Measurements from ENCODE around the gene VWA3B. TPM values are rescaled to one million over a fixed set of nuclear protein-coding genes. Genes with fewer than 3 reads are reported as not detected.

Gene VWA3B
- total RNA-seq, 1 donor from 2014 or later: not detected

GRCh38 chr2:98350411-98350810 lies 263.4 kb downstream of the VWA3B start:
- Mint-ChIP-seq H3K36me3 (ENCODE audit: low read depth) (no peaks in the 10 kb centered on the region), H3K4me1 (peaks cover 21% of the 10 kb centered on the region), H3K27ac (ENCODE audit: unreplicated experiment) (no peak overlapping the region), H3K4me3 (no peak overlapping the region), H3K27me3 (ENCODE audit: low read depth) (peaks cover 77% of the 10 kb centered on the region), H3K9me3 (peaks cover 2% of the 10 kb centered on the region)
- TF ChIP-seq CTCF (conservative IDR thresholded peaks at IDR 0.05): no peak
- DNase-seq (ENCODE audit: low read depth, low spot score): no peak

GRCh38 chr2:98355881-98356280 lies 268.9 kb downstream of the VWA3B start:
- TF ChIP-seq CTCF (conservative IDR thresholded peaks at IDR 0.05): no peak
- Mint-ChIP-seq H3K4me3 (no peak overlapping the region), H3K27ac (ENCODE audit: unreplicated experiment) (no peak overlapping the region), H3K9me3 (peaks cover 2% of the 10 kb centered on the region), H3K27me3 (ENCODE audit: low read depth) (peaks cover 30% of the 10 kb centered on the region), H3K4me1 (no peaks in the 10 kb centered on the region), H3K36me3 (ENCODE audit: low read depth) (no peaks in the 10 kb centered on the region)
- DNase-seq (ENCODE audit: low read depth, low spot score): no peak

GRCh38 chr2:98356729-98357128 lies 269.8 kb downstream of the VWA3B start:
- H3K36me3 Mint-ChIP-seq (ENCODE audit: low read depth): no peaks in the 10 kb centered on the region
- peaks cover 23% of the 10 kb centered on the region for H3K27me3 Mint-ChIP-seq (ENCODE audit: low read depth)
- peaks cover 2% of the 10 kb centered on the region for H3K9me3 Mint-ChIP-seq
- no peak overlapping the region for H3K4me3 Mint-ChIP-seq
- no peak overlapping the region for H3K27ac Mint-ChIP-seq (ENCODE audit: unreplicated experiment)
- H3K4me1 Mint-ChIP-seq: no peaks in the 10 kb centered on the region
- TF ChIP-seq CTCF (conservative IDR thresholded peaks at IDR 0.05): no peak
- DNase-seq (ENCODE audit: low read depth, low spot score): no peak

GRCh38 chr2:98357849-98358248 lies 270.9 kb downstream of the VWA3B start:
- Mint-ChIP-seq H3K4me1 (no peaks in the 10 kb centered on the region), H3K36me3 (ENCODE audit: low read depth) (no peaks in the 10 kb centered on the region), H3K27ac (ENCODE audit: unreplicated experiment) (no peak overlapping the region), H3K27me3 (ENCODE audit: low read depth) (peaks cover 15% of the 10 kb centered on the region), H3K9me3 (peaks cover 2% of the 10 kb centered on the region), H3K4me3 (no peak overlapping the region)
- DNase-seq (ENCODE audit: low read depth, low spot score): no peak
- no peak for TF ChIP-seq CTCF (conservative IDR thresholded peaks at IDR 0.05)

- no peaks in the 10 kb centered on the region for H3K36me3 Mint-ChIP-seq (ENCODE audit: low read depth)
- no peaks in the 10 kb centered on the region for H3K4me1 Mint-ChIP-seq
- H3K9me3 Mint-ChIP-seq: peaks cover 5% of the 10 kb centered on the region
- H3K27ac Mint-ChIP-seq (ENCODE audit: unreplicated experiment): no peak overlapping the region
- DNase-seq (ENCODE audit: low read depth, low spot score): no peak
- H3K27me3 Mint-ChIP-seq (ENCODE audit: low read depth): peaks cover 10% of the 10 kb centered on the region
- TF ChIP-seq CTCF (conservative IDR thresholded peaks at IDR 0.05): no peak
- no peak overlapping the region for H3K4me3 Mint-ChIP-seq
Measured at GRCh38 chr2:98359986-98360385, 273.0 kb downstream of the VWA3B start.

Other genes starting within 250 kb of the VWA3B start
- 43.9 and 46.6 TPM in 2 replicates for gene TMEM131, start 91.2 kb upstream of the VWA3B start, total RNA-seq

Measured in neural crest cell (in vitro differentiated cells).